H1 (cell line): ENCODE data around the gene PSMC1. TPM values are rescaled to one million over a fixed set of nuclear protein-coding genes. Genes with fewer than 3 reads are reported as not detected.

Source experiments
- CTCF ChIA-PET: fragments of 300-600 bp; sonication (Branson Sonifier 250); formaldehyde crosslinking; loops from one replicate; lab custom pipeline; 2021; ENCODE audit not compliant: partially characterized antibody; lab: Charles Lee
- POLR2A ChIA-PET: fragments of 300-600 bp; sonication (Branson Sonifier 250); formaldehyde crosslinking; loops from one replicate; lab custom pipeline; 2021; ENCODE audit warnings: inconsistent platforms; ENCODE audit not compliant: partially characterized antibody; lab: Charles Lee
- DNase-seq, 2 experiments: peaks; one replicate each; pipeline versions ENCODE4 v3.0.0 to v3.0.0-alpha.2; 2010 to 2022; ENCODE audit warnings: low spot score in 2 of 2, low read depth in 1 of 2, mixed read lengths in 1 of 2
- FAIRE-seq: peaks from 2 replicates; lab custom pipeline; 2011; peaks lifted over from hg19 to GRCh38; lab: Jason Lieb, UNC
- H2AFZ ChIP-seq: 2 replicates; pipeline ENCODE4 v1.8.1; 2012; ENCODE audit warnings: low read length, inconsistent platforms
- H2AK5ac ChIP-seq: 2 replicates; pipeline ENCODE4 v1.6.1; 2013; ENCODE audit warnings: low read depth, low read length
- H2BK120ac ChIP-seq: replicated peaks from 2 replicates; pipeline ENCODE3; 2013; ENCODE audit warnings: low read depth, low read length, inconsistent platforms
- H2BK12ac ChIP-seq: 2 replicates; pipeline ENCODE4 v1.6.1; 2013; ENCODE audit warnings: low read depth, low read length
- H2BK15ac ChIP-seq: 2 replicates; pipeline ENCODE4 v1.6.1; 2013; ENCODE audit warnings: low read length
- H2BK20ac ChIP-seq: 2 replicates; pipeline ENCODE4 v1.6.1; 2013; ENCODE audit warnings: low read length
- H2BK5ac ChIP-seq: 2 replicates; pipeline ENCODE4 v1.6.1; 2013; ENCODE audit warnings: low read depth, low read length
- H3K14ac ChIP-seq: 2 replicates; pipeline ENCODE4 v1.6.1; 2013; ENCODE audit warnings: inconsistent platforms; ENCODE audit not compliant: insufficient read length
- H3K18ac ChIP-seq: 2 replicates; pipeline ENCODE4 v1.6.1; 2013; ENCODE audit warnings: low read length; ENCODE audit errors: extremely low read depth
- H3K23ac ChIP-seq: 2 replicates; pipeline ENCODE4 v1.6.1; 2013; ENCODE audit warnings: inconsistent platforms; ENCODE audit not compliant: insufficient read length
- H3K23me2 ChIP-seq: 2 replicates; pipeline ENCODE4 v1.6.1; 2013; ENCODE audit warnings: low read depth, low read length
- H3K27ac ChIP-seq: 2 replicates; pipeline ENCODE4 v1.6.1; 2011; ENCODE audit warnings: low read depth, low read length, inconsistent platforms
- H3K27me3 ChIP-seq, 4 experiments: replicated peaks in 1 of 4; 1 replicate in 1 of 4; 2 replicates in 3 of 4; pipeline versions ENCODE4 v1.6.1 to v1.8.1; 2011 to 2013; ENCODE audit warnings: low read length in 3 of 4, mild to moderate bottlenecking in 3 of 4, inconsistent platforms in 2 of 4, mixed read lengths in 2 of 4, moderate library complexity in 1 of 4; ENCODE audit not compliant: control insufficient read depth in 3 of 4, insufficient read depth in 3 of 4; ENCODE audit errors: extremely low read depth in 1 of 4
- H3K36me3 ChIP-seq, 4 experiments: 2 replicates each; pipeline versions ENCODE4 v1.6.1 to v1.8.1; 2011 to 2013; ENCODE audit warnings: mild to moderate bottlenecking in 4 of 4, low read length in 3 of 4, moderate library complexity in 2 of 4, control low read depth in 1 of 4, inconsistent platforms in 1 of 4; ENCODE audit not compliant: insufficient read depth in 4 of 4, control insufficient read depth in 2 of 4
- H3K4ac ChIP-seq: replicated peaks from 2 replicates; pipeline ENCODE3; 2013; ENCODE audit warnings: low read length, low read depth, mixed read lengths, inconsistent platforms; ENCODE audit not compliant: insufficient read length
- H3K4me1 ChIP-seq, 4 experiments: replicated peaks in 1 of 4; 1 replicate in 1 of 4; 2 replicates in 3 of 4; pipeline versions ENCODE4 v1.6.1 to v1.8.1; 2011 to 2013; ENCODE audit warnings: low read length in 3 of 4, inconsistent platforms in 2 of 4, mixed read lengths in 1 of 4; ENCODE audit not compliant: insufficient read depth in 4 of 4, control insufficient read depth in 3 of 4
- H3K4me2 ChIP-seq, 2 experiments: 2 replicates each; pipeline versions ENCODE4 v1.6.1 to v1.8.1; 2011 to 2013; ENCODE audit warnings: low read depth in 2 of 2, low read length in 2 of 2, control low read depth in 1 of 2, inconsistent platforms in 1 of 2, mild to moderate bottlenecking in 1 of 2; ENCODE audit not compliant: insufficient read depth in 1 of 2
- H3K4me3 ChIP-seq, 4 experiments: fragments of 200-600, 300-600 bp in 1 of 4; sonication (generic), shearing (Covaris generic), sonication (Bioruptor Twin) in 1 of 4; 2 replicates each; pipeline versions ENCODE4 v1.5.1 to v1.8.1; 2011 to 2016; ENCODE audit warnings: low read length in 4 of 4, low read depth in 3 of 4, control low read depth in 2 of 4, inconsistent platforms in 2 of 4, mild to moderate bottlenecking in 2 of 4, mixed read lengths in 1 of 4, moderate library complexity in 1 of 4; ENCODE audit not compliant: insufficient read depth in 2 of 4; ENCODE audit errors: extremely low read depth in 1 of 4
- H3K56ac ChIP-seq: replicated peaks from 2 replicates; pipeline ENCODE3; 2013; ENCODE audit warnings: low read depth, mild to moderate bottlenecking, mixed read lengths, low read length, inconsistent platforms; ENCODE audit not compliant: insufficient read length
- H3K79me1 ChIP-seq: 2 replicates; pipeline ENCODE4 v1.6.1; 2013; ENCODE audit warnings: low read depth, low read length, control low read depth
- H3K79me2 ChIP-seq, 2 experiments: 2 replicates each; pipeline versions ENCODE4 v1.6.1 to v1.8.1; 2012 to 2013; ENCODE audit warnings: low read length in 2 of 2, mild to moderate bottlenecking in 2 of 2, inconsistent platforms in 1 of 2; ENCODE audit not compliant: insufficient read depth in 2 of 2, control insufficient read depth in 1 of 2
- H3K9ac ChIP-seq, 4 experiments: replicated peaks in 1 of 4; 1 replicate in 1 of 4; 2 replicates in 3 of 4; pipeline versions ENCODE4 v1.6.1 to v1.8.1; 2011 to 2013; ENCODE audit warnings: low read depth in 3 of 4, low read length in 3 of 4, control low read depth in 2 of 4, mild to moderate bottlenecking in 2 of 4, moderate library complexity in 2 of 4, inconsistent platforms in 1 of 4; ENCODE audit errors: extremely low read depth in 1 of 4
- H3K9me3 ChIP-seq, 2 experiments: 2 replicates each; pipeline versions ENCODE4 v1.6.1 to v1.8.1; 2012 to 2013; ENCODE audit warnings: mild to moderate bottlenecking in 2 of 2, moderate library complexity in 2 of 2, control low read depth in 1 of 2, inconsistent platforms in 1 of 2, low read depth in 1 of 2, low read length in 1 of 2, mixed read lengths in 1 of 2; ENCODE audit not compliant: insufficient read depth in 2 of 2
- H4K20me1 ChIP-seq, 2 experiments: replicated peaks in 1 of 2; 2 replicates each; pipeline versions ENCODE3 to v1.8.1; 2011 to 2013; ENCODE audit warnings: inconsistent platforms in 2 of 2, low read length in 2 of 2, mild to moderate bottlenecking in 1 of 2; ENCODE audit not compliant: insufficient read depth in 2 of 2, control insufficient read depth in 1 of 2
- H4K5ac ChIP-seq: 2 replicates; pipeline ENCODE4 v1.6.1; 2013; ENCODE audit warnings: low read length, low read depth, mixed read lengths, inconsistent platforms; ENCODE audit not compliant: insufficient read length
- H4K8ac ChIP-seq: 2 replicates; pipeline ENCODE4 v1.8.0; 2013; ENCODE audit warnings: mild to moderate bottlenecking, moderate library complexity, low read length, inconsistent platforms; ENCODE audit not compliant: insufficient read depth; ENCODE audit errors: extremely low read depth
- H4K91ac ChIP-seq: replicated peaks from 2 replicates; pipeline ENCODE3; 2013; ENCODE audit warnings: low read length, mixed read lengths, inconsistent platforms; ENCODE audit not compliant: insufficient read length
- CREB1 ChIP-seq: IDR thresholded peaks from 2 replicates; pipeline ENCODE4 v1.6.1; 2012; ENCODE audit warnings: inconsistent platforms
- EGR1 ChIP-seq: IDR thresholded peaks from 2 replicates; pipeline ENCODE4 v1.6.1; 2011; ENCODE audit warnings: low read depth, low read length, borderline replicate concordance
- EP300 ChIP-seq, 2 experiments: IDR thresholded peaks; 1 replicate in 1 of 2; 2 replicates in 1 of 2; pipeline ENCODE4 v1.6.1; 2011 to 2012; ENCODE audit warnings: low read depth in 2 of 2, low read length in 2 of 2, mild to moderate bottlenecking in 2 of 2, borderline replicate concordance in 1 of 2, inconsistent platforms in 1 of 2, moderate library complexity in 1 of 2
- GTF2F1 ChIP-seq: IDR thresholded peaks from 2 replicates; pipeline ENCODE4 v1.6.1; 2012; ENCODE audit warnings: low read depth, low read length, improper control_type of control experiment, borderline replicate concordance
- POLR2AphosphoS5 ChIP-seq: IDR thresholded peaks from 2 replicates; pipeline ENCODE4 v1.6.1; 2011; ENCODE audit warnings: low read depth, low read length
- WGBS, 2 experiments: shearing (Covaris generic) in 1 of 2; methylation state at CpG; one replicate each; pipeline versions ENCODE4 v1.1.6 to v1.1.7; 2013 to 2015; ENCODE audit warnings: low lambda C conversion rate in 2 of 2, mixed read lengths in 2 of 2, inconsistent platforms in 1 of 2, low coverage in 1 of 2, missing lambda C conversion rate in 1 of 2; ENCODE audit not compliant: insufficient replicate concordance in 2 of 2, insufficient coverage in 1 of 2, insufficient read length in 1 of 2; ENCODE audit errors: extremely low coverage in 1 of 2, missing lambda C conversion rate in 1 of 2; 5-methylcytosine and 5-hydroxymethylcytosine counted together
- polyA plus RNA-seq, 7 experiments: library from polyadenylated mRNA; depleted of rRNA in 3 of 7; stranded (reverse) in 5 of 7; unstranded in 2 of 7; fragments of >200 nt in 5 of 7; fragments of 200-250 nt in 2 of 7; gene quantifications; 1 replicate in 5 of 7; 2 replicates in 1 of 7; 4 replicates in 1 of 7; pipeline versions ENCODE4 v1.2.1 to v1.2.3, GENCODE V29; 2011 to 2013; ENCODE audit warnings: missing spikeins in 2 of 7, mixed read lengths in 2 of 7
- total RNA-seq: library from RNA; stranded (reverse); fragmentation: NEBNext Ultra II Directional; extraction: Animal tissue kit (Norgen Biotek cat#: 25700); gene quantifications from 2 replicates; pipeline ENCODE4 v1.2.1, GENCODE V29; 2021
- TF ChIP-seq, protein P1 (sequence below): IDR thresholded peaks from 2 replicates; pipeline ENCODE4 v1.6.1; 2011; ENCODE audit warnings: low read depth, mild to moderate bottlenecking, low read length; ENCODE audit not compliant: insufficient read depth

Gene PSMC1
- total and polyA plus RNA-seq, 2 of the 8 experiments (the other 6 are each of a cell fraction or from before 2014, with no cell fraction given) = 46.2 to 99.6 TPM

DNA sequence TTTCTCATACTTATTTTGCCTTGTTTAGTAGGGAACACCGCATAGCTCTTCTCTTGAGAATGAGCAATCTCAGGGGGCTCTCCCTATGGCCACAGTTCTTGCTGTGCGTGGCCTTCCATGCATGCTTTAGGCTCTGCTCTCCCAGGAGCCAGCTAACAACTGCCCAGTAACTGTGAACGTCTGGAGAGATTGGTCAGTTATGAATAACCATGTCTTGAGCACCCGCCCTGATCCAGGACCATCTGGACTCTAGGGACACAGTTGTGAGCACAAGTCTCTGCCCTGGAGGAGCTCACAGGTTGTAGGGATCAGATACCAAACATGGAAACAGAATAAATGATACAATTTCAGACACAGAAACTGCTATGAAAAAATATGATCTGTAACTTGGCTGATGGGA lies 12.1 kb downstream of the PSMC1 start:
- Histone ChIP-seq H3K23ac (no peak overlapping the region), H2BK120ac (no peak overlapping the region), H2BK5ac (no peak overlapping the region), H3K9ac (no peak overlapping the region), H2AK5ac (no peak overlapping the region), H3K27ac (no peak overlapping the region), H3K79me1 (no peaks in the 10 kb centered on the region), H3K4me1 (no peaks in the 10 kb centered on the region), H4K8ac (no peak overlapping the region), H3K23me2 (no peaks in the 10 kb centered on the region), H2BK20ac (no peak overlapping the region), H3K4me3 (no peak overlapping the region), H4K20me1 (peaks cover 0 to 10% of the 10 kb centered on the region in 2 experiments), H3K27me3 (no peaks in the 10 kb centered on the region), H2AFZ (no peak overlapping the region), H4K91ac (no peak overlapping the region), H3K56ac (no peak overlapping the region), H3K9me3 (no peaks in the 10 kb centered on the region), H3K4me2 (no peak overlapping the region), H3K14ac (no peak overlapping the region), H3K4ac (no peak overlapping the region), H4K5ac (no peak overlapping the region), H3K36me3 (peaks cover 25 to 83% (median 63%) of the 10 kb centered on the region in 4 experiments), H2BK15ac (no peak overlapping the region), H2BK12ac (no peak overlapping the region), H3K18ac (no peak overlapping the region), H3K79me2 (no peaks in the 10 kb centered on the region)
- 94% methylated on average over 4 of the region's 4 CpGs; no CpG with 5 or more reads in 1 of the 2 experiments for WGBS, 2 experiments
- FAIRE-seq (no peak), DNase-seq (no peak)
- TF ChIP-seq POLR2AphosphoS5 = no peak
- TF ChIP-seq CREB1 = no peak
- TF ChIP-seq EP300 (IDR thresholded peaks at IDR 0.05; ENCODE audit: borderline replicate concordance in 1 of 2, low read depth in 2 of 2, low read length in 2 of 2) = no peak
- TF ChIP-seq EGR1 = no peak
- TF ChIP-seq, protein P1, sequence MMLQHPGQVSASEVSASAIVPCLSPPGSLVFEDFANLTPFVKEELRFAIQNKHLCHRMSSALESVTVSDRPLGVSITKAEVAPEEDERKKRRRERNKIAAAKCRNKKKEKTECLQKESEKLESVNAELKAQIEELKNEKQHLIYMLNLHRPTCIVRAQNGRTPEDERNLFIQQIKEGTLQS = no peak
- TF ChIP-seq GTF2F1 = no peak
- ChIA-PET POLR2A (interaction anchor here (0.6 to 3.2 kb wide), 2 partner anchors 11 to 791 kb away, joined by 4 to 22 read pairs; partner anchors contain the start of gene PSMC1), CTCF (interaction anchor here (3.1 kb wide), 1 partner anchor 8 kb away, joined by 17 read pairs; no protein-coding TSS in a partner anchor)
